IPS-NIHi7 (cell line): ENCODE data around the gene PITPNM3.

Source experiments
- DNase-seq: peaks from one replicate; pipeline ENCODE4 v3.0.0; 2012; ENCODE audit warnings: mixed read lengths; ENCODE audit errors: extremely low spot score

The PITPNM3 gene

DNA sequence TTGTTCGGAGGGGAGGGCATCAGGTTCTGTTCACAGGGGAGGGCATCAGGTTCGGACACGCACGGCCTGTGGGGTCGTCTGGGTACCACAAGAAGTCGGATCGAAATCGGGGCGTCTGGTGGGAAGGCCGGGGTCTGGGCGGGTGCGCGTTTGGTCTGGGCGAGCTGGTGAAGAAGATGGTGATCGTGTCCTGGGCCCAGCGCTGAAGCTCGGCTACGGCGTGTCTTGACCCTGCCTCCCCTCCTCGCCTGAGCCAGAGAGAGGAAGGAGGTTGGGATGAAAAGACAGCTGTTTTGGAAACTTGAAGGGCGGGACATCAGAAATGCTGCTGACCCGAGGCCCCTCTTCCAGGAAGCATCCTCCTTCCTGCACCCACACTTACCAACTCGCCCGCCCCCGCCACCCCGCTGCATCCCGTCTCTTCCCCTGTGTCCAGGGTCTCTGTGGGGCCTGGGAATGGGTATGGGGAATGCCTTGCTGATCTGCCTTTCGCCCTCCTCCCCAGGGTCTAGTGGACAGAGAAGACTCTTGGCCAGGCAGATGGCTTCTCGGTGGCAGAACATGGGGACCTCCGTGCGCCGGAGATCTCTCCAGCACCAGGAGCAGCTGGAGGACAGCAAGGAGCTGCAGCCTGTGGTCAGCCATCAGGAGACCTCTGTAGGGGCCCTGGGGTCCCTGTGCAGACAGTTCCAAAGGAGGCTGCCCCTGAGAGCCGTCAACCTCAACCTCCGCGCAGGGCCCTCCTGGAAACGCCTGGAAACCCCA is 111.6 kb downstream of the PITPNM3 start:
- DNase-seq, result no peak

DNA sequence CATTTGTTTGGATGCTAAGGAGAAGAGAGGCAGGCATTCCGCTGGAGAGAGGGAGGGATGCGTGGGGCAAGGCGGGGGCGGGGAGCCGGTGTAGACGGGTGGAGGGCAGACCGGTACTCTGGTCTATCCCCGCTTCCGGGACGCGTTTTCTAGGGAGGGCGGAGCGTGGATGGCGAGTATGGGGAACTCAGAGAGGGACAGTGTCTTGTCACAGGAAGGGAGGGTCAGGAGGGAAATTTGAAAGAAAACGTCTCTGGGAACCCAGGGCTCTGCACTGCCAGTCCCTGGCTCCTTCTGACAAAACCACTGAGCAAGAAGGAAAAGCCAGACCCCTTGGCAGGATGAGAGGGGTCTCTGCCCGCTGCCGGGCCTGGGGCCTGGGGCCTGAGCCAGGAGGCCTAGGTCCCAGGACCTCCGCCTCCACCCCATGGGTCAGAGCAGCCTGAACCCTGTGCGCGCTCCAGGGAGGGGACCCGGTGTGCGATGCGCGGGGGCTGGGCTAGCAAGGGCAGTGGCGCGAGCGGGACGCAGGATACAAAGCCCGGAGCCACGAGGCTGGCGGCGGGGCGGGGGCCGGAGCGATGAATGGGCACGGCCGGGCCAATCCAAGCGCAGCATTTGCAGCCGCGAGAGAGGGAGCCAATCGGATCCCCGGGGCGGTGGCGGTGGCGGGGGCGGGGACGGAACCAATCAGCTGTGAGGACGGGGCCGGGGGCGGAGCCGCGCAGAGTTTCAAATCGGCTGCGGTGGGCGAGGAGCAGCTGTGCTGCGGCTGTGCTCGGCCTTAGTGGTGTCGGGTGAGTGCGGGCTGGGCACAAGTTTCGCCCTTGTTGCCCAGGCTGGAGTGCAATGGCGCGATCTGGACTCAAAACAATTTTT is 112.4 kb downstream of the PITPNM3 start, which contains the start of gene PIMREG:
Gene PIMREG (plus strand): TSS at position 764 of the 879 bp plus-strand sequence. CDS start 656 bp downstream, outside the sequence.
- peak; percentile 99 for DNase-seq

DNA sequence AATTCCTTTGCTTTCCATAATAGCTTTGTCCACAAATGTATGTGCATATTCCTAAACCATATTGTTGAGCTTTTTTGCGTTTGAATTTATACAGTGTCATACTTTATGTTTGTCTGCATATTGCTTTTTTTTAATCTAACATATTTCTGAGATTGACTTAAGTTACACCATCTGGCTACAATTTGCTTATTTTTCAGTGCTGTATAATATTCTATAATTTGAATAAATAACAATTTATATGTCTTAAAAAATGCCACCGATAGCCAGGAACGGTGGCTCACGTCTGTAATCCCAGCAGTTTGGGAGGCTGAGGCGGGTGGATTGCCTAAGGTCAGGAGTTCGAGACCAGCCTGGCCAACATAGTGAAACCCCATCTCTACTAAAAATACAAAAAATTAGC is 113.6 kb downstream of the PITPNM3 start:
- no peak for DNase-seq

DNA sequence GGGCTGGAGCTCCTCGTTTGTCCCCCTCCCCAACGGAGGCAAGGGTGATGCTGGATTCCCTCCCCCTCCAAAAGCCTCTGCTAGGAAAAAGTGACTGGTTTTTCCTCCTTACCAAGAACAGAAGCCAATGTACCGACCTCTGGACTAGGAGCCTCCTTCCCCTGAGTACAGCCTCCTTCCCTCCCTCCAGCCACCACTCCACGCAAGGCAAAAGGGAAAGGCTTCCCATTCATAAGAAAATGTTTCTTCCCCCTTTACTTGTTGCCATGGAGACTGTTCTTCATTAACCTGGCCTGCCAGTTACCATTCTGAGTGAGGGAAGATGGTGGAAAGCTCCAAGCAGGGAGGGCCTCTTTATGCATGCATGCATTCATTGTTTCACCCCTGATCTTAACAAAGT is 116.4 kb downstream of the PITPNM3 start:
- no peak for DNase-seq

DNA sequence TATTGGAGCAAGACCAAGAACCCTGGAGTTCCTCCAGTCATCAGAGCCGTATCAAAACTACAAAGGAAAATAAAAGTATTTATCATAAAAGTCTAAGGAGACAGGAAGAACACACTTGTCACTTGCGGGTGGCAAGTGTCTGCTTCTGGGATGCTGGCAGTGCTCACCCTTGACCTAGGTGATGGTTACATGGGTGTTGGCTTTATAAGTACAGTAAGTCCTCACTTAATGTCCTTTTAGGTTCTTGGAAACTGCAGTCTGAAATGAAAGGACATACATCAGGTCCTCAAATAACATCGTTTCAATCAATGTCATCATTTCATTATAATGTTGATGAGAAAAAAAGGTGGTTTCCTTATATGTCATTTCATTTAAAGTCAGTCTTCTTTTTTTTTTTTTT is 118.4 kb downstream of the PITPNM3 start:
- no peak for DNase-seq

DNA sequence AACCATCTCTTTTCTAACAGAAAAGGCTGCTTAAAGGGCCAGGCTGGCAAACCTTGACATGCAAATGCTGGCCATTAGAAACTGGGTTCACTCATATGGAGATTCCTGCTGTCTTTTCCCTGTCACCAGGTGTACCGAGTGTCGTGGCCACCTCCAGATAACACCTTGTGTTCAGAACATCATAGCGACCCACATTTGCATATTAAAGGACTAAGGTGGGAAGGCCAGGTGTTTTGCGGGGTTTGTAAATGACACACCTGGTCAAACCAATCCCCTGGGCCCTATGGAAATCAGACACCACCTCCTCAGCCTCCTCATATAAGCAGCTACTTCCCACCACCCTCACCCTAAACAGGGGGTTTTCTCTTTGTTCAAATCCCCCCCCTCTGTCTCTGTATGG is 118.9 kb downstream of the PITPNM3 start:
- DNase-seq, result no peak

DNA sequence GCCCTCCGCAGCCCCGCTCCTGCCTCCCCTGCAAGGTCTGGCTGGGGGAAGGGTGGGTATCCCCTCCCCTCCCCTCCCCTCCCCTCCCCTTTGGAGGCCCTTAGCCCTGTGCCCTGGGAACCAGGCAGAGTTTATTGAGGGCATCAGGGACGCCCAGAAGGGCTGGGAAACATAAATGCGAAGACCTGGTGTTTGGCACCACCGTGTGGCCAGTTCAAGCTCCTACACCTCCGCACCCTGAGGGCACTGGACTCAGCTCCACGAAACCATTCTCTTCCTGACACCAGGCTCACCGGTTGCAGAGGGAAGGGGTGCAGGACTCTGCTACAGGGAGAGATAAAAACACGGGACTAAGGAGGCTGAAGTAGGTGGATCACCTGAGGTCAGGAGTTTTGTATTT is 120.4 kb downstream of the PITPNM3 start:
- DNase-seq, result peak; percentile 86

DNA sequence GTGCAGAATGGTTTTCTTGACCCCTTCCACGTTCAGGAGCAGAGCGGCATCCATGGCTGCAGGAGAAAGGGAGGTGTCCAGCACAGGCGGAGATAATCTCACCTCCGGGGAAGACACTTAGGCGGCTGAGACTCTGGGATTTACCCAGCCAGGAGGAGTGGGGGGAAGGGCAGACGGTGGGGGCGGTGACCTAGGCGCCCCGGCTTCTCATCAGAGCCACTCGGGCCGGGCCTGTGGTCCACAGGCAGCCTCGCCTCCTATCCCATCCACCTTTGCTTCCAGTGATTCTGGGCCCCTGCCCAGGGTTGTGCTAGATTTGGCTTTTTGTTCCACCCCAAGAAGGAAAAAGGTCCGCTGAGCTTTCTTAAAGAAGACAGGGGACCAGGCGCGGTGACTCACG is 121.3 kb downstream of the PITPNM3 start, which contains the start of gene AIPL1:
Gene AIPL1 (minus strand): TSS at position 71 of the 400 bp plus-strand sequence. CDS start 17 bp downstream, at position 54.
- no peak for DNase-seq

DNA sequence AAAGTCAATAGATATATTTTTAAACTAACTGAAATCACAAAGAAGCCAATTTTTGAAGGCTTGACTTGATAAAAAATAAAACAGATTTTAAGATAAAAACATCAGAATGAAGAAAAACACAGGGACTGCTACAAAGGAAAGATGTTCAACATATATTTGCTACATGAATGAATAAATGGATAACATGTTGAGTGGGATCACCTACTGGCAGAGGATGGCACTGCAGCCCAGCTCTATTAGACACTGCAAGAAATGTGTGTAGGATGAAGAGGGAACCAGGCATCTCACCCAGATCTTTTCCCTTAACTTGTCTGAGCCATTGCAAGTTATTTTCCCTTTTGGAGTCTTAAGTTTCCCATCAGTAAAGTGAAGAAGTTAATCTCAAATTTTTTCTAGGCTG is 125.6 kb downstream of the PITPNM3 start:
- no peak for DNase-seq

DNA sequence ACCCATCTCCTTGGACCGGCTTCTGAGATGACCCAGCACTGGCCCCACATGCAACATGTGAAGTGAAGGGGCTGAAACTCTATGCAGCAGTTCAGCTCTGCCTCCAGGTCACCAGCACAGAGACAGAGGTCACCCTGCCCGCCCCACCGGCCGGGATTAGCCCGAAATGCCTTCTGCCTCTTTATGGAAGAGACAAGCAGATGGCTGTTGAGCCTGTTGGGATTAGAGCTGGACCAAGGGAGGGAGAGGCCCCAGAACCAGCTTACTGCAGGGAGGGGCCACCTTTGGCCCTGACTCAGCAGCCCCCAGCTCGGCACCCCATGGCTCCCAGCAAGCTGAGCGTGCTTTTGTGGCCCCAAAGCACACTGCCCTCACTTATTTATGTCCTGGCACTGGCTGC is 127.1 kb downstream of the PITPNM3 start:
- DNase-seq, result no peak

DNA sequence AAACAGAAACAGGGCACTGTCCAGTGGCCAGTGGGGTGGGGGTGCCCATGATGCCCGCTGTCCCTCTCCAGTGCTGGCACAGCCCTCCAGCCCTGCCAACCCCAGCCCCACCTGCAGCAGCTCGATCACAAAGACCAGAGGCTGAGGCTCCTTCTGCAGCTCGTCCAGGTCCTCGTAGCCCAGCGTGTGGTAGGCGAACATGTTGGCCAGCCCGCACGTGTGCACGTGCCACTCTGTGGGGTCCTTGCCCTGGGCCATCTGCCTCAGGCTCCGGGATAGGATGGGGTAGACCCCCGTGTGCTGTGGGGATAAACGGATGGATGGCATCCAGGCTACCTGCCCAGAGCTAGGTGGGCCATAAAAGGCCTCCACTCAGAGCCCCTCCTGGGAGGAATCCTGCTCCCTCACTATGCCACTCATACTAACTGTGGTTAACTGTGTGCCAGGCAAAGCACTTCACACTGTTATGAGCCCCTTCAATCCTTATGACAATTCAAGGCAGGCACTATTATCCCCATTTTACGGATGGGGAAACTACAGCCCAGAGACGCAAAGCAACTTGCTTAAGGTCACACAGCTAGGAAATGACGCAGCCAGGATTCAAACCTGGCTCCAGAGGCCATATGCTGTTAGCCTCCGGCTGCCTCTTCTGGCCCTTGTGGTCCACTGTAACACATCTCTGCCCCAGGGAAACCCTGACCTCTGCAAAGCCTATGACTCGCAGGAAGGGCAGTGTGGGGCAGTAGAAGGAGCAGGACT is 128.0 kb downstream of the PITPNM3 start:
- DNase-seq, result no peak

DNA sequence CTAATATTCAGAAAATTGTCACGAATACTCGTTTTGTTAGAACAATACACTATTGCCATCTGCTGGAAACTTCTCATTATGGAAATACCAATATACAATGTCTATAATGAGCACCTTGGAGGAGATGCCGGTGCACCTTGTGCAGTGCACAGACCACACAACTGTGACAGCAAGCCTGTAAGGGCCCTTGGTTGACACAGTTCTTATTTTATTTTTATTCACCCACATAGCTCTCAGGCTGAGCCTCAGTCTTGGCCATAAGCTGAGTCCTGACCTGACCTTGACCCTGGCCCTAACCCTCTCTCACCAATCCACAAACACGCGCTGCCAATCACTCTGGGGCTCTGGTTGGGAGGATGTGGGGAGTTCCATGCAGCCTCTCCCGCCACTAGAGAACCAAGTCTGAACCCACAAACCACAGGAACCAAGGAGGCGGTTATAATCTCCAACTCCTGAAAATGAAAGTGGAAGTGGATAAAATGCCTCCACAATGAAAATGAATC is 129.0 kb downstream of the PITPNM3 start:
- no peak for DNase-seq

DNA sequence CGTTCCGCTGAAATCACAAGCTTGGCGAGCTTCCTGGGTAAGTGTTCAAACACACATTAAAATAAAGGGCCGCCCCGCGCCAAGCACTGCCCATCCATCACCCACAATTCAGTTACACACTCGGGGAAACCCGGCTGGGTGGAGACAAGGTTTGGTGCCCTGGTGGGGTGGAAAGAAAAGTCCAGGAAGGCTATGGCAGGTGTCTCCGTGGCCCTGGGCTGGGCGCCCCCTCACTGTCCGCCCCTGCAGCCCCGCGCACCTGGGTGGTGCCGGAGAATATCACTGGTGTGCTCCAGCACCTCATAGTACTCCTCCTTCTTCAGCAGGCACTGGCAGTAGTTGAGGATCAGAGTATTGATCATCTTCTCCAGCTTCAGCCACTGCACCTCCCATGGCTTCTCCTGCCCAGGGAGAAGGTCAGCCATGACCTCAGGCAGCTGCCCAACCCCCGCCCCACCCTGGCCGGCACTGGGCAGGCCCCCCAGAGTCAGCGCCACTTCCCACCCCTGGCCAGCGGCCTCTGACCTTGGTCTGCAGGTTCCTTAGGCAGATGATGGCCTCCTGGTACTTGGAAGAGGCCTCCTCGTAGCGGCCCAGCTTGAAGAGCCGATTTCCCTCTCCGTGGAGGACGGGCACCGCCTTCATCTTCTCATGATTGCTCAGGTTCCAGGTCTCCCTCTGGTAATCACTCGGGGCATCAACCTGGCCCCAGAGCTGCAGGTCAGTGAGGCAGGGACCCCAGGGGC is 129.8 kb downstream of the PITPNM3 start:
- DNase-seq, result no peak

DNA sequence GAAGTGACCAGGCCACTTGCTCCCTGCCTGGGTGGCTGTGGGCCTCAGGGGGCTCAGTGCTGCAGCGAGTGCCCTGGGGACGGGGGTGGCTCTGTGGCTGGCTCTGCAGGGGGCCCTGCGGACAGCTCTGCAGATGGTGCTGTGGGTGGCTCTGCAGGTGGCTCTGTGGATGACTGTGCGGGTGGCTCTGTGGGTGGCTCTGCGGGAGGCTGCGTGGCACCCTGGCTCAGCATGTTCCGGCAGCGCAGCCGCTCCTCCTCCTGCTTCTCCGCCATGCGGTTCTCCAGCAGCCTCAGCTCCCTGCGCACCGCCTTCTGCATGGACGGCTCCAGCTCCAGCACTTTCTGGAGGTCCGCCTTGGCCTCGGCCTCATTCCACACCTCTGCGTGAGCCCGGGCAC is 130.9 kb downstream of the PITPNM3 start:
- no peak for DNase-seq

DNA sequence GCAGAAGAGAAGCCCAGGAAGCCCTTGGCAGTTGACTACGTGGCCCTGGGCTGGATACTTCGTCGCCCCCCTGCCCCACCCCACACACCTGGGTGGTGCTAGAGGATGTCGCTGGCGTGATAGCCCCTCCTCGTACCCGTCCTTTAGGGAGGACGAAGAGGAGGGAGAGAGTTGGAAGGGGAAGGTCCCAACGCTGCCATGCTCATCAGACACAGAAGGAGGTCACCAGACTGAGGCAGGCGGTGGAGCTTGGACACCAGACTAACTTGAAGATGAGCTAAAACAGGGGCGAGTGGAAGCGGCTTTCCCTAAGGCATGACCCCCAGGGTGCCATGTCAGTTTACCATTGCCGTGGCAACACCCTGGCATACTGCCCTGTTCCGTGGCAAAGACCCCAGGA is 132.4 kb downstream of the PITPNM3 start:
- DNase-seq, result no peak

DNA sequence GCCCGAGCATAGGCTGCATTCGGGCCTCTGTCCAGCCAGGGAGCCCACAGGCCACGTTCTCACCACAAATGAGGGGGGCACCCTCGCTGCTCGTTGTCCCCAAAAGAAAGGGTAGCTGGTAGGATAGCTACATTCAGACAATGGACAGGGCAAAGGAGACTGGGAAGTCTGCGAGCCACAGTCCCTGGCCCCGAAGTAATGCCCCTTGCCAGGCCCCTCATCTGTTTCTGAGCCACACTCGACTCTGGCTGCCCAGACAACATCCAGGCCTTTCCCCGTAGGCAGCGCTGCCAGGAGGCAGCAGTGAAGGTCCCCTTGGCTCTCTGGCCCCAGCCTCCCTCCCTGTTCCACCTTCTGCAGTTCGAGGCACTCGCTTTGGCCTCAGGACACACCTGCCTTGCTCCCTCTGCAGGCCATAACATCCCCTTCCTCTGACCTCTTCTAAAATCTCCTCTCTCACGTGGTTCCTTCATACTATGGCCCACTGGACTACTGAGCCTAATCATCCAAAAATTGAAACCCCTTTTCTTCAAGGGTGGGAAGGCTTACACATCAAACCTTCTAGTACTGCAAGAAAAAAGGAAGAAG is 133.6 kb downstream of the PITPNM3 start:
- DNase-seq, result peak; percentile 31

DNA sequence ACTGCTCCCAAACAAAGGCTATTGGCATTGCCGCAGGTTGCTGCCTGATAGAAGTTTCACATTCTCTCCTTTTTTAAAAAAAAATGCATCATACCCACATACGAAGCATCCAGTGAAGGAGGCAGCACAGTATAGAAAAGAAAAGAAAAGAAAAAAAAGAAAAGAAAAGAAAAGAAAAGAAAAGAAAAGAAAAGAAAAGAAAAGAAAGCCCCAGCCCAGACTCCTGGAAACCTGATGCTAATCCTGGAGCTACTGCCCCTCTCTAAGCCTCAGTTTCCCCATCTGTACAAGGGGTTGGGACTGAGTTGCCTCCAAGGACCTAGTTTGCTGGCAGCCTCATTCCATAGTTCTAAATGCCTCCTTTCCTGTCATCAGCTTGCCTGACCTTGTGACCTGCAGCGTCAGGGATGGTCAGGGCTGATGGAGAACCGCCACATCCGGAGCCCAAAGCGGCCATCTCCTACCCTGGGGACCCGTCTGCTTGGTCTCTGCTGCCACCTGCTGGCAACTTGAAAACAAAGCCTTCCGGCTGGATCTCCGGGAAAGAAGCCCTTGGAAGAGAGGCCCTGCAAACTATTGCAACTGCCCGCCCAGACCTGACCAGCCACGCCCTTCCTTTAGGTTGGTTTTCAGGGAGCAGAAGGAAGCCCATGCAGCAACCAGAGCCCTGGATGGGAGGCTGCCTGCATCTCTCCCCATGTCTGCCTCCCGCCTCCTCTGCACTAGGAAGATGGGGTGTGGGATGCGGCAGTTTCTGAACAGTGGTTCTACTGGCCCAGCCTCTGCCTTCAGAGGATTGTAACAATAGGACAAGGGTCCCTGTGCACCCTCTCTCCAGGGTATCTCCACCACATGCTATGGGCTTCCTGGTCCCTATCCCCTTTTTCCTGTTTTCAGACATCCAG is 134.4 kb downstream of the PITPNM3 start:
- DNase-seq, result peak; percentile 93

DNA sequence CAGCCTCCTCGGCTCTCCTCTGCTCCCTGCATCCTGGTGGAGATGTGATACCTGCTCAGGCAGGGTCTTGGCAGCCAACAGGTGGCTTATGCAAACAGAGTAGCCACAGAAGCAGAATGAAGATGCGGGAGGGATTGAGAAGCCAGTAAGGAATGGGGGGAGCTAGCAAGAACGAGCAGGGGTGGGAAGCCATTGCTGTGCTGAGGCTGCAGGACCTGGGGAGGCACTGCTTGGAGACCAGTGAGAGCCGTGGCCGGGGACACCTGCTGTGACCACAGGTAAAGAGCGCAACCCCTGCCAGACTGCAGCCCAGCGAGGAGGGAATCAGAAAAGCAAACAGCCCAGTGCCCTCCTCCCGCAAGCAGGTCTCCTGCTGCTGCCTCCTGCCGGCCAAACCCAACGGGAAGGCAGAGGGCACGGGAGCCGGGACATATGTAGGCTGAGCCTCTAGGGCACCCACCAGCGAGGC is 136.1 kb downstream of the PITPNM3 start:
- DNase-seq, result peak; percentile 70

DNA sequence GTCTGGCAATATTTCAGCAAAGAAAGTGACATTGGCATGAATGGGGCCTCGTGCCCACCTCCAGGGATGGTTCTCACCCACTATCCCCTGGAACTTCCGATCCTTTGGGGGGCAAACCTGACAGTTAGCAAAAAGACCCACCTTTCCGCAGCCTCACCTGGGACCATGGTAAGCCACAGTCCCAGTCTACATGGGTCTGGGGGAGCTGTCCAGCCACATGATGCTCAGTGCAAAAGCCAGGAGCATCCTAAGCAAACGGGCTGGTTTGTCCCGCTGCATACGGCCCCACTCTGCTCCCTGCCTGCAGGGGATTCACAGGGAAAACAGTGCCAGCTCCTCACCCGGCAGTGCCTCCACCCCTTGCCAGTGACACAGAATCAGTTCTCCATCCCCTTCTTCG is 140.7 kb downstream of the PITPNM3 start:
- DNase-seq, result no peak

DNA sequence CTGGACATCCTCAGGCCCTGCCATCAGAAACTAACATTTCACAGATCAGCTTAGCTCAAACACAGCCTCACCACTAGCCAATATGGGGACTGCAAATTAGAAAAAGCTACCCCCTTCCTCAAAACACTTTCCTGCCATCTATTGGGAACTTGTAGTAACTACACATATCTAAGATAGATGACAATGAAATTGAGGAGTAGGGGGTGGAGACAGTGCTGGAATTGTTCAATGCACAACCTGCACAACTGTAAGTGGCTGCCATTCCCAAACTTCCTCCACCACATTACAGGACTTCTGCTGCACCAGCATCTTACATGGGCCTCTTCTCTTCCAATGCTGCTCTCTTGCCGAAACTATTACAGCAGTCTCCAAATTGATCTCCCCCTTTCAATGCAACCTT is 143.3 kb downstream of the PITPNM3 start:
- peak; percentile 73 for DNase-seq
